G401.6 (cell line): ENCODE results near the gene MACROH2A2.
"Not testable (repeated sequence)": the region's sequence is repeated elsewhere in the genome, so short reads cannot be mapped to it uniquely, and the experiment has no call there.

Experiments
- FAIRE-seq: peaks from 2 replicates; lab custom pipeline; 2012; peaks lifted over from hg19 to GRCh38; lab: Jason Lieb, UNC

Gene MACROH2A2

DNA sequence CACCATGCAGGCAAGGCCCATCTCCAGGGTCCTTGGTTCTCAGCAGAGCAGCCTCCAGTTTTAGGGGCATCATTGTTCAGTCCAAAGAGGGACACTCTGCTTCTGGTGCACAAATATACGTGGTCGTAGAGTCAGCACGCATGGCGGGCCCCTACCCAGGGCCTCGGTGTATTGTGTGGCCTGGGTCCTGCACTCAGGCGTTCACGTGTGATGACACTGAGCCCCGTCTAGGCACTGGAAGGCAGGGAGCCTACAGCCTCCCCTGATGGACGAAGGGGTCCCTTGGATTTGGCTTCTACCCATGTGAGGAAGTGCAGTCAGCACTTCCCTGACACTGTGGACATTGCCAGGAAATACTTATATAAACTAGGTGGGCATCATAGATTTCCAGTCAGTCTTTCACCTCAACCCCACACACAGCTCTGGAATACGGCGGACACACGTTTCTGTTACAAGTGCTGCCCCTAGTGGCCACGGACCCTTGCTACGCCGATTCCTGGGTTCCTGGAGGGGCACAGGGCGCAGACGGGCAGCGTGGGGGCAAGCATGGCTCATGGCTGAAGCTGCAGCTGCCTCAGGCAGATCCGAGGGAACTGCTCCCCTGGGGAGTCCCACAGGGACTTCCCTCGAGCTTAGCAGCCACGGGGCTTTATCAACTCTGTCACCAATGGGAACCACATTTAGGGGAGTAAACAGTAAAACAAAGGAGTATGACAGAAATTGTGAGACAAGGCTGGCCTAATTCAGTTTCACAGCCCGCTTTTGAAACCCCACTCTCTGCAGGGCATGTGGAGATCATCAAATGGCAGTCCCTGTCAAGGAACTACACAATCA is 54.5 kb downstream of the MACROH2A2 start:
- no peak for FAIRE-seq

DNA sequence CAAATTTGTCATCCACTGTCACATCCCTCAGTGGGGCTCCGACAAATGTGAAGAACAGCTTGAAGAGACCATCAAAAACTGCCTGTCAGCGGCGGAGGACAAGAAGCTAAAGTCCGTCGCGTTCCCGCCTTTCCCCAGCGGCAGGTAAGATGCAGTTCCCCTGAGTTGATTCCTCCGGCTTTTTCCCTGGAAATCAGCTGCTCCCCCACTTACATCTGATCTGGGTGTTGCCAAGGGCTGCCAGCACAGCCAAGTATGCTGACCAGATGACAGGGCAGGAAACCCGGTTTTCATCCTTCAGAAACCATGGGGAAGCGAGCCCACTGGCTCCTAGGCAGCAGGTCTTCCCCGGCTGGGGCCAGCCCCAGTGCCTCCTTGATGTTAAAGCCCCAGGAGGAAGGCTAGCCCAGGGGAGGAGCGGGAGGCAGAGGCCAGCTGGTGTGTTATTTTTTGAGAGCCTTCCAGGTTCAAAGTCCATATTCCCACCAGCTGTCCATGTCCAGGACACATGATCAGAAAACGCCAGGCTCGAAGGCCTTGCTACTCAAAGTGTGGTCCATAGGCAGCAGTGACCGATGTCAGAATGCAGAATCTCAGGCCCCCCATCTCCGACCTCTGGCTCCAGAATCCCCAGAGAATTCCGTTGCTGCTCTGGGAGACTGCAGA is 56.6 kb downstream of the MACROH2A2 start:
- FAIRE-seq: no peak

DNA sequence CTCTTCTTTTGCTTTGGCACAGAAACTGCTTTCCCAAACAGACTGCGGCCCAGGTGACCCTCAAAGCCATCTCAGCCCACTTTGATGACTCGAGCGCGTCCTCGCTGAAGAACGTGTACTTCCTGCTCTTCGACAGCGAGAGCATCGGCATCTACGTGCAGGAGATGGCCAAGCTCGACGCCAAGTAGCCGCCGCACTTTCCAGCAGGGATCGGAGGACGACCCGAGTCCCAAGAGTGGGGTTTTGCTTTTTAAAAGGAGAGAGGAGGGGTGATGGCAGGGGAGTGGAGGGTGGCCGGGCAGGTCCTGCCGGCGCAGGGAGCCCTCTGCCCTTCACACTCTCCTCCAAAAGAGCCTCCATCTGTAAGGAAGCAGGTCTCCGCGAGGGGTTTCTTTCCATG is 58.9 kb downstream of the MACROH2A2 start:
- no peak for FAIRE-seq

DNA sequence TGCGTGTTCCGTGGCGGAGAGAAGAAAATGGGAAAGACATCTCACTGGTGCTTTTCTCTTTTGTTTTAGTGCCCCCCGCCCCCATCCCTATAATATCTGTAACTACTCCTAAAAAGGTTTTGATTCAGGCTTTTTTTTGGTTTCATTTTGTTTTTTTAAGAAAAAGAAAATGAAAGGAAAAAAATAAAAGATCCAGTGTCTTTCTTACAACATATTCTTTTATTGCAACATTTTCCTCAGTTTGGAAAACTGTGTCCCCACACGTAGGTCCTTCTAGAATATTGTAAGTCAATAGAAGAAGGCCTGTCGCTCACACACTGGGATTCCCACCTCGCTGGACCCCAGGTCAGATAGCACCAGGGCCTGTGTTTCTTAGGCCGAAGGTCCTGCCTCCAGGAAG is 59.4 kb downstream of the MACROH2A2 start:
- no peak for FAIRE-seq

DNA sequence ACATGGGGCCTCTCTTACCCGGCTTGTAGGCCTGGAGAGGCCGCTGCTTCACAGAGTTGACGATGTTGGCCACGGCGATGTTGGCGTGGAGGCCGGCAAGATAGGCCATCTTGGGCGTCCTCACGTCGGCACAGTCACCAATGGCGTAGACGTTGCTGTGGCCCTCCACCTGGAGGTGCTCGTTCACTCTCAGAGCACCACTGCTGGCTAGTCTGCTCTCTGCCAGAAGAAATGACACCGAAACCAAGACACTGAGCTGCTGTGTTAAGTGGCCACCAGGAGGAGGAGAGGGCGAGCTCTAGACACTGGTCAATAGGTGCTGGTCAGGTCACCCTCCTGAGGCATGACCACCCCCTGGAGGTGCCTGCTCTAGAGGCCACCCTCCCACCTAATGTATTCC is 62.3 kb downstream of the MACROH2A2 start:
- no peak for FAIRE-seq

DNA sequence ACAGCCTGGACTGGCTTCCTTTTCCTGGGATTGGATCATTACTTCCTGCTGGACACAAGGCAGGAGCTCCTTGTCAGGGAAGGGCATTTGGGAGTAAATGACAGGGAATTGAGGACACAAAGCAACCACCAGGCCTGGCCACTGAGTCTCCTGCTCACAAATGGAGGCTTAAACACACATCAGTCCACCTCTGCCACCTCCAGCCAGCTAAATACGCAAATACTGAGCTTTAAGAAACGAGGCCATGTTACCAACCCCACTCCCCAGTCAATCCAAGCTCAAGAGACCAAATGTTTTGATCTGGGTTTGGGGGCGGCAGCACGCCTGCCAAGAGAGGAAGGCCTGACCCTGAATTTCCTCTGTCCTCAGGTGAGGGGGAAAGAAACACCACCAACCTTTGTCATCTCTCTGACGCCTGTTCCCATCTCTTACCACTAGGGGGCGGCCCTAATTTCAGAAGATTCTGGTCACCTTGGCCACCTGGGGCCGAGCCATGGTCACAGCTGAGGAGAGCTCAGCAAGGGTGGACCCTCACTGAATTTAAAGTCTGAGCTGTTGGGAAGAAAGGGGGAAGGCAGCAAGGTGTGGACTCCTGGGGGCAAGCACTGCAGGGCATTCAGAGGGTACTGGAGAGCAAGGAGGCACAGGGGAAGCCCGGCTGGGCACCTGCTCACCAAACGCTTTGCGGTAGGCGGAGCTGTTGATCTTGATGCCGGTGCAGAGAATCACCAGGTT is 63.5 kb downstream of the MACROH2A2 start:
- no peak for FAIRE-seq

DNA sequence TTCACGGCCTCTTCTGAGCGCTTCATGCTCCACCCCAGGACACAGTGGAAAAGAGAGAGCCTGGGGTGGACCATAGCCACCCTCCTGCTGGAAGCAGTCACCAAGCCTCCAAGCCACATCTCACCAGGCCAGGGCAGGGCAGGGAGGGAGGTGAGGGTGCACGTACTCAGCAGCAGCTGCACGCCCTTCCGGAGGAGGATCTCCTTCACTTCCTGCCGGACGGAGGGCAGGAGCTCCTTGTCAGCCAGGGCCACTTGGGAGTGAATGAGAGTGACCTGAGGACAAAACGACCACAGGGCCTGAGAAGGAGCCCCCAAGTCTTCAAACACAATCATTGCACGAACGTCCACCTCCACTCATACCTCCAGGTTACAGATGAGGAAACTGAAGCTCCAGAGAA is 65.0 kb downstream of the MACROH2A2 start:
- no peak for FAIRE-seq

DNA sequence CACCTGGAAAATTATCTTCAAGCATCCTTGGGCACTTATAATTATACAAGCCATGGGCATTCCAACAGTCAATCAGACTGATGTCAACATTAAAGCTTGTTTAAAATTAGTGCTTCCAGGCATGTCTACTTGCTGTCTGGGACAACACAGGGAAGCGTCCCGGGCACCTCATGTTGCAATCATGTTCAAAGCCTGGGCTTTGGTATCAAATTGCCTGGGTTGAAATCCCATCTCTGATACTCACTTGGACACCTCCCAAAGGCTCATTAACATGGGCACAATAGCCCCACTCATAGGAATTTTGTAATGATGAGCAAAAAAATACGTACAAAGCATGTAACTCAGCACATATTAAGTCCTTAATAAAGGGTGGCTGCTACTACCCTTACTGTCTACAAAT is 65.5 kb downstream of the MACROH2A2 start:
- no peak for FAIRE-seq

DNA sequence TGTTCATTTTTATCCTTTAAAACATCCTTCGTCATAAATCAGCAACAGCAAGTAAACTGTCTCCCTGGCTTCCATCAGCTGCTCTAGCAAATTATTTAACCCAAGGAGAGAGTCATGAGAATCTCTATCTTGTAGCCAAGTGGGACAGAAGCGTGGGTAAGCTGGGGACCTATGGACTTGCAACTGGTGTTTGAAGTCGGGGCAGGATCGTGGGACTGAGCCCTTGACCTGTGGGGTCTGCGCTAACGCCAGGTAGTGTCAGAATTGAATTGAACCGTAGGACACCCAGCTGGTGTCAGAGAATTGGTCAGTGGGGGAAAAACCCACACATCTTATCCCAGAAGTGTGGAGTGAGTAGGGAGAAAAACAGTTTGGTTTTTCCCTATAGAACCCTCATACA is 66.6 kb downstream of the MACROH2A2 start:
- no peak for FAIRE-seq

DNA sequence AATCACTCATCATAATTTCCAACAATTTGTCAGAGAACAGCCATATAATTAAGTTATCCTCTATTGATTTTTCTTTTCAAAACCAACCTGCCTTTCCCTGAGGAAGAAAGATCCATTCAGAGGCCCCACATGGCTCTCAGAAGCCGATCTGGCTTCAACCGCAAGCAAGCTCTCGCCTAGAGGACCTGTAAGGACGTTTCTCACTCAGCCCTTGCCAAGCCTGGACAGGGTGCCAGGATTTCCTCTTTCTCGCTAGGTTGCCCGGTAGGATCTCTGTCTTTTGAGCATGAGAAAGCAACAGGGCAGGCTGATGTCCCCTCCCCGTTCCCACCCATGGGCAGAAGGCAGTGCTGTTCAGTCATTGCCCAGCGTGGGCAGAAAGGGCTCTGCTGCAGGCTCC is 67.0 kb downstream of the MACROH2A2 start:
- FAIRE-seq: no peak

DNA sequence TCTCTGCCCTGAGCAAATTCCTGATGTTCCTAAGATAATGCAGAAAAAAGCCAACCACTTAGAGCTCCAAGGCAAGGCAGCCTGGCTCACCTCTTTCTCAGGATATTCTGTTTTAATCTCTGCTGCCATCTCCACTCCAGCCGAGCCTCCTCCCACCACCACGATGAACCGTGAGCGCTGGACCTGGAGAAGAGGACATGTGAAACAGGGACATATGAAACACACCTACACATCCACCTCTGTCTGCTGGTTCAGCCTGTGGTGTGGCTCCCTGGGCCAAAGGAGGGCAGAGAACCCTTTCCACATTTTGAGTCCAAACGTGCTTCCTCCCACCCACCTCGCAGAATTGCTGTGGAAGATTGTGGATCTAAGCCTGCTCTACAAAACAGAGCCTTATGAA is 67.8 kb downstream of the MACROH2A2 start:
- no peak for FAIRE-seq

DNA sequence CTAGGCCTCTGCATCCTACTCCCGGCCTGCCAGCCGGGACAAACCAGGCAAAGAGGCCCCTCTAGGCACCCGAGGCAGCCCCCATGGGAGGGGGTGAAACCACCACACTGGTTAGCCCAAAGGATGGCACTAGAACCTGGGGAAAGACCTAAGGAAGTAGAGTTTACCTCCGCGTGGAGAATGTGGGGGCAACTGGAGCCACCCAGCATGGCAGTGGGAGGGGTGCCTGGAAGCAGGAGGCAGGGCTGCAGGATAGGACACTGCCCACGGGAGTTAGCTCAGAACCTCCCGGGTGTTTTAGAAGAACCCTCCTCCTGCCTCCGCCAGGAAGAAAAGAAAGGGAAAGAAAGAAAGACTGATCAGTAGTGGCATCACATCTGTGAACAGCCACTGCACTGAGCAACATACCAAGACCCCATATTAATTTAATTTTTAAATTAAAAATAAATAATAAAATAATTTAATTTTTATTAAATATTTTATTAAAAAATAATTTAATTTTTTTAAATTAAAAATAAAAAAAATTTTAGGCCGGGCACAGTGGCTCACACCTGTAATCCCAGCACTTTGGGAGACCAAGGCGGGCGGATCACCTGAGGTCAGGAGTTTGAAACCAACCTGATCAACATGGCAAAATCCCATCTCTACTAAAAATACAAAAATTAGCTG is 68.8 kb downstream of the MACROH2A2 start:
- FAIRE-seq: no peak

DNA sequence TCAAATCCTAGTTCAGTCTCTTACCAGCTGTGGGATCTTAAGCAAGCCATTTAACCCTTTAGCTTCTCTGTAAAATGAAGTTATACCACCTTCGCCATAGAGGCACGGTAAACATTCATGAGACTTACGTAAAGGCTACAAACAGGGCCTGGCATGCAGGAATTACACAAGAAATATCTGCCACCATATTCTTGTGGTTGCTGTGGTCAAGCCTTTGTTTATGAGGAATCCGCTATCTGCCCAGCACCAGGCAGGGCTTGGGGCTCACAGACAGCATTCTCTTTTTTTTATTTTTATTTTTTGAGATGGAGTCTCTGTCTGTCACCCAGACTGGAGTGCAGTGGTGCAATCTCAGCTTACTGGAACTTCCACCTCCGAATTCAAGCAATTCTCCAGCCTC is 70.1 kb downstream of the MACROH2A2 start:
- FAIRE-seq: no peak

DNA sequence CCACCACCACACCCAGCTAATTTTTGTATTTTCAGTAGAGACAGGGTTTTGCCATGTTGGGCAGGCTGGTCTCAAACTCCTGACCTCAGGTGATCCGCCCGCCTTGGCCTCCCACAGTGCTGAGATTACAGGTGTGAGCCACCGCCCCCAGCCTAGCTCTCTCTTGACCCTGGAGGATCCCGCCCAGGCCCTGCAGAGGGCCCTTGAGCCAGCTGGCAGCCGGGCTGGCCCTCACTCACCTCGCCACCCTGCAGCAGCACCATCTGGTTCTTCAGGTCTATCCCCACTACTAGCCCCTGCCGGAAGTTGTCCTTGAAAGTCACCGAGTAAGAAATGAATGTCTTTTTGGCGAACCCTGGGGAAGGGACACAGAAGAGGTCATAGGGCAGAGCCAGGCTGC is 70.5 kb downstream of the MACROH2A2 start:
- FAIRE-seq: not testable (repeated sequence)

DNA sequence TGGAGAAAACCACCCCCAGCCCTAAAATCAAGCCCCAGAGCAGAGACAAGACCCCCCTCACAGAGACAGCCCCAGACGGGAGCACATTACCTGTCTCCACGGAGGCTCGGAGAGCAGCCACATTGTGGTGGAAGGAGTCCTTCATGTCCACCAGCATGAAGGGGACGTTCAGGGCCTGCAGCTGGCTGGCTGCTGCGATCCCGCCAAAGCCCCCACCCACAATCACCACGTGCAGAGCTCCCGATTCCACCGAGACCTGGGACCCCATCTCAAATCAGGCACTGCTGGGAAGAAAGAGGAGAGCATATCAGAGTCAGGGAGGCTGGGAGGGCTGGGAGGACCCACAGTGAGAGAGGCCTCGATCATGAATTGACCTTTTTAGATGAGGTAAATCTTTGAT is 71.2 kb downstream of the MACROH2A2 start:
- no peak for FAIRE-seq

DNA sequence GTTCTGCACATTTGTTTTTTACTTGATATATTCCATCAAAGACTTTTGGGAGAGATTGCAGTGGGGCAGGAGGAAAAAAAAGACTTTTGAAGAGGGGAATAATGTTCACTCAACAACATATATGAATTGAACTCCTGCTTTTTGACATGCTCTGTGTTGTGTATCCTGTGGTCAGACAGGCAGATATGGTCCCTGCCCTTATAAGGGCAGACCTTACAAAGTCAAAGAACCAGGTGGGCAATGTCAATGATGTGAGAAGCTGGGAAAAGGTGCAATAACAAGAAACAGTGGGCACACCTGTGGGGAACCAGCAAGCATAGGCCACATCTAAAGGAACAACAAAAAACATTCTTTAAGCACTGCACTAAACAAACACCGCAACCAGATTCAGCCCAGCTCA is 71.8 kb downstream of the MACROH2A2 start:
- no peak for FAIRE-seq

DNA sequence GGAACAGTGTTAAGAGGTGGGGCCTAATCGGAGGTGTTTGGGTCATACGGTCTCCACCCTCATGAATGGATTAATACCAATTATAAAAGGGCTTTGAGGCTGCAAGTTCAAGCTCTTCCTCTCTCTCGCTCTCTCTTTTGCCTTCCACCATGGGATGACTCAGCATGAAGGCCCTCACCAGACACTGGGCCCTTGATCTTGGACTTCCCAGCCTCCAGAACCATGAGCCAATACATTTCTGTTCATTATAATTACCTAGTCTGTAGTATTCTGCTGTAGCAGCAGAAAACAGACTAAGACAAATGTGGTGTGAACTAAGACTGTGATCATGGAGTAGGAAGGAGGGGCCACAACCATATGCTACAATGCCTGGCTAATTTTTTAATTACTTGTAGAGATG is 72.3 kb downstream of the MACROH2A2 start:
- FAIRE-seq: no peak

DNA sequence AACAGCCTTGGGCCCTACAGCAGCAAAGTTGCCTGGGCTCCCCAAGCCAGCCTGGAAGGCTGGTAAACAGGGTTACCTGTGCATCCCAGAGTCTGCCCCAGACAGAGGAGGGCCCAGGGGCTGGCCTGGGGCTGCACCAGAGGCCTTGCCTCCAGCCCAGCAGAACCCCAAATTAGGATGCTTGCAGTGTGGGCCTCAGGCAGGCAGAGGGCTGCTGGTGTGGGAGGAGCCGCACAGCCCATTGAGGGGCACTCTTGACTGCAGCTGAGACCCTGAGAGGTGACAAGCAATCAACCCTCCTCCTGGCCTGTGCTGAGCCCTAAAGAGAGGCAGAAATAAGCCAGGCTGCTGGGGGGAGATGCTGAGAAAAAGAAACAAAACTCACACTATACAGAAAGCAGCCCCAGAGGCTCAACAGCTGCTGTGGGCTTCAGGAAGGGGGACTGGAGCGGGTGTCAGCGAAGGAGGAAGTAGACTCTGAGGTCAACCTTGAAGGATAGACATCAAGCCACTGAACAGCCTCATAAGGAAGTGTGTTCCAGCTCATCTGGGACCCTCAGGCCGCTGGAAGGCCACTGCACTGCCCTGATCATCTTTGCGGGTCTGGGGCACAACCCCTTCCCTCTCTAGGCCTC is 73.4 kb downstream of the MACROH2A2 start:
- FAIRE-seq: no peak

DNA sequence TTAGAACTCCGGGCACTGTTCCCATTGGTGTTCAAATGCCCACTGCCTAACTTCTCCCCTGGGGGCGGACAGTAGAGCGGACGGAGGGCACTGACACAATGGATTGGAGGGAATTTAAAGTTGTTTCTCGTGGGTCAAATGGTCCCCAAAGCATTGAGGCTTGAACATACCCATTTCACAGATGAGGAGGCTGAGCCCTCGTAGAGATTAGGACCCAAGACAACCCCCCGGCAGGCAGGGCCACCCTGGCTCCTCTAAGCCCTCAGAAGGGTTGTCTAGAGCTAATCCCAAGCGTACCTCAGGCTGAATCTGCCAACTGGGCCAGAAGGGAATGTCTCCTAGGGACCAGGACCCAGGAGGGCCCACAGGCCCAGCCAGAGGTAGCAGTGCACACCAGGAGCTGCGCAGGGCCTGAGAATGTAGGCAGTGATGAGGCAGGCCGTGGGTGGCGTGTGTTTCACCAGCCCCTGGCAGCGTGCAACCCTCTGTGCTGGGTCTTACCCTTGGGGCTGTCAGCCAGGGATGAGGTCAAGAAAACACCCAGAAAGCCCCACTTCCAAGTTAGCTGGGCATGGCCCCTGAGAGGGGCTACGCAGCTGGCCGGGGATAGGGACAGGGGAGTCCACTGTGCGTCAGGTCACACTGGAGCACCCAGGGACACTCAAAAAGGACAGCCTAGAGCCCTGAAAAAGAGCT is 74.2 kb downstream of the MACROH2A2 start:
- no peak for FAIRE-seq

DNA sequence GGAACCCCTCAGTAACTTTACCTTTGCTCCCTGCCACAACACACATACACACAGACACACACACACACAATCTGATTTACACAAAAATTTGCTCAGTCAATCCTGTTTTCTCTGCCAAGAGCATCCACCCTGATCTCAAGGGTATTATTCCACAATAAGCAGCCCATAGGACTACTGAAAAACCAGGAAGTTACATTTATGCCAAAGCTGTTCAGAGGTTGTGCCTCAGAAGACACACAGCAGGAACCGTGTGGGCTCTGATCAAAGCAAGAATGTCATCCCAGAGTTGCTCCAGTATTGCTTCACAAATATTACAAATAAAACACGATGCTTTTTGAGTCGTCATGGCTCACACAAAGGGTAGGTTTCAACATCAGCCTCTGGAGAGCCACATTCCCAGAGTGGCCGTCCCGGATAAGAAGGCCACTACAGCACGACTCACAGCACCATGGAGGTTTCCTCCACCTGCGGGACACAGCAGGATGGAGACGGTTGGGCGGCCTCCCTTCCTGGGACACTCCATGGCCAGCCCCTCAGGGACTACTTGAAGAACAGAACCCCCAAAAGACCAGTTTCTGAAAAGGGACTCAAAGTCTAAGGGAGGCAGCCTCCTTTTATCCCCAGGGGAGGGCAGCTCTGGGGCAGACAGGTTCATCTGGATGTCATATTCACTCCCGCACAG is 78.4 kb downstream of the MACROH2A2 start:
- no peak for FAIRE-seq

DNA sequence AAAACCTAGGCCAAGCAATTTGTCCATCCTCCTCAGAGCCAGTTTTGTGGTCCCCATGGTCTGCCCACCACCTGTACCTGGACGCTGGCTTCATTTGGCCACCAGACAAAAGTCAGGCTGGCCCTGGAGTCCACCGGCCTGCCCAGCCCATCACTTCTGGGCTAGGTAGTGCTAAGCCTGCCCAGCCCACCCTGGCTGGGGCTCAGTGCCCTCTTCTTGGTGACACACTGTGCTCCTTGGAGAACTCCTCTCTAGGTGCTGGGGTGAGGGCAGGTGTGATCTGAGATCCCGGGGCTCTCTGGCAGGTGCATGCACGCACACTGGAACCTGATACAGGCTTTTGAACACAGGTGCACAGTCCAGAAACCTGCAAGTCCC is 78.9 kb downstream of the MACROH2A2 start:
- no peak for FAIRE-seq
